ENCODE measurements around the gene EPHB1. TPM values are rescaled to one million over a fixed set of nuclear protein-coding genes. Genes with fewer than 3 reads are reported as not detected.
"Not testable (repeated sequence)": the region's sequence is repeated elsewhere in the genome, so short reads cannot be mapped to it uniquely, and the experiment has no call there.

Gene EPHB1
- polyA plus RNA-seq, 3 donors: 5.0 to 6.8 (median 6.2) TPM

- DNase-seq (ENCODE audit: low read depth in 3 of 3, low spot score in 2 of 3): no peak
These were observed 18.5 kb upstream of the EPHB1 start for GRCh38 chr3:134776518-134776917.

- no peak for DNase-seq (ENCODE audit: low read depth in 3 of 3, low spot score in 2 of 3)
These were observed 17.7 kb upstream of the EPHB1 start for GRCh38 chr3:134777341-134777740.

- DNase-seq (ENCODE audit: low read depth in 3 of 3, low spot score in 2 of 3): not testable (repeated sequence)
These were observed 6.8 kb upstream of the EPHB1 start for GRCh38 chr3:134788283-134788682.

GRCh38 chr3:134790065-134790464 is 5.0 kb upstream of the EPHB1 start:
- DNase-seq (ENCODE audit: low read depth in 3 of 3, low spot score in 2 of 3): no peak

GRCh38 chr3:134791992-134792391 is 3.1 kb upstream of the EPHB1 start:
- no peak for DNase-seq (ENCODE audit: low read depth in 3 of 3, low spot score in 2 of 3)

GRCh38 chr3:134792700-134793099 is 2.4 kb upstream of the EPHB1 start:
- no peak for DNase-seq (ENCODE audit: low read depth in 3 of 3, low spot score in 2 of 3)

- no peak for DNase-seq (ENCODE audit: low read depth in 3 of 3, low spot score in 2 of 3)
These were observed 1.5 kb upstream of the EPHB1 start for GRCh38 chr3:134793562-134793961.

- no peak for DNase-seq (ENCODE audit: low read depth in 3 of 3, low spot score in 2 of 3)
These were observed 737 bp upstream of the EPHB1 start for GRCh38 chr3:134794323-134794722.

- no peak for DNase-seq (ENCODE audit: low read depth in 3 of 3, low spot score in 2 of 3)
These were observed 753 bp downstream of the EPHB1 start for GRCh38 chr3:134795746-134796280.

GRCh38 chr3:134796281-134797056 is 1.4 kb downstream of the EPHB1 start:
- no peak for DNase-seq (ENCODE audit: low read depth in 3 of 3, low spot score in 2 of 3)

- DNase-seq (ENCODE audit: low read depth in 3 of 3, low spot score in 2 of 3): no peak
These were observed 2.1 kb downstream of the EPHB1 start for GRCh38 chr3:134797057-134797740.

- no peak for DNase-seq (ENCODE audit: low read depth in 3 of 3, low spot score in 2 of 3)
These were observed 2.8 kb downstream of the EPHB1 start for GRCh38 chr3:134797741-134798451.

- no peak for DNase-seq (ENCODE audit: low read depth in 3 of 3, low spot score in 2 of 3)
These were observed 3.7 kb downstream of the EPHB1 start for GRCh38 chr3:134798681-134799311.

- DNase-seq (ENCODE audit: low read depth in 3 of 3, low spot score in 2 of 3): no peak
These were observed 4.3 kb downstream of the EPHB1 start for GRCh38 chr3:134799393-134799792.

GRCh38 chr3:134801204-134801958 is 6.3 kb downstream of the EPHB1 start:
- no peak for DNase-seq (ENCODE audit: low read depth in 3 of 3, low spot score in 2 of 3)

- DNase-seq (ENCODE audit: low read depth in 3 of 3, low spot score in 2 of 3): no peak
These were observed 7.5 kb downstream of the EPHB1 start for GRCh38 chr3:134802428-134803050.

GRCh38 chr3:134803051-134803505 is 8.0 kb downstream of the EPHB1 start:
- DNase-seq (ENCODE audit: low read depth in 3 of 3, low spot score in 2 of 3): no peak

- no peak for DNase-seq (ENCODE audit: low read depth in 3 of 3, low spot score in 2 of 3)
These were observed 8.6 kb downstream of the EPHB1 start for GRCh38 chr3:134803652-134804051.

Measured in right renal cortex interstitium (tissue), 3 donors.